Measurements from ENCODE around the gene DENND4C.

- TF ChIP-seq EP300 (IDR thresholded peaks at IDR 0.05) (no peak), RCOR1 (IDR thresholded peaks at IDR 0.05; ENCODE audit: low read depth, low read length) (no peak), SMC3 (IDR thresholded peaks at IDR 0.05) (no peak), POLR2A (IDR thresholded peaks at IDR 0.05; ENCODE audit: low read length) (no peak), CTCF (IDR thresholded peaks at IDR 0.05) (no peak), RNF2 (IDR thresholded peaks at IDR 0.05; ENCODE audit: borderline replicate concordance, low read depth) (no peak)
Observed at GRCh38 chr9:19378164-19378563, 147.7 kb downstream of the DENND4C start.
